ENCODE results near the gene GTF3C2.
"Not testable (repeated sequence)": the region's sequence is repeated elsewhere in the genome, so short reads cannot be mapped to it uniquely, and the experiment has no call there.

GTF3C2 gene

DNA sequence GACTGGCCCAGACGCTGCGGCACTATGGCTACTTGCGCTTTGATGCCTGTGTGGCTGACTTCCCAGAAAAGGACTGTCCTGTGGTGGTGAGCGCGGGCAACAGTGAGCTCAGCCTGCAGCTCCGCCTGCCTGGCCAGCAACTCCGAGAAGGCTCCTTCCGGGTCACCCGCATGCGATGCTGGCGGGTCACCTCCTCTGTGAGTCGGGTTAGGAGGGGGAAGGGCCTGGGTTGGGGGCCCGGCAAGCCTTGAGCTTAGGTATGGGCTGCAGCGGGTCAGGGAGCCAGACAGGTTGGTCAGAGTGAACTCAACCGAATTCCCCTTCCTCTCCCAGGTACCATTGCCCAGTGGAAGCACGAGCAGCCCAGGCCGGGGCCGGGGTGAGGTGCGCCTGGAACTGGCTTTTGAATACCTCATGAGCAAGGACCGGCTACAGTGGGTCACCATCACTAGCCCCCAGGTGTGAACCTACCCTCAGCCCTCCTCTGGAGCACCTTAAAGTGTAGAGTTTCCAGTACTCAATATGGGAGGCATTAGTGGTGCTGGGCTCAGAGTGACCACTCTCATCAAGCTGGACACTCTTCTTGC, 19.0 kb upstream of the GTF3C2 start:
- no peak overlapping the region for H3K4me3 ChIP-seq (ENCODE audit: low read depth, low read length)

DNA sequence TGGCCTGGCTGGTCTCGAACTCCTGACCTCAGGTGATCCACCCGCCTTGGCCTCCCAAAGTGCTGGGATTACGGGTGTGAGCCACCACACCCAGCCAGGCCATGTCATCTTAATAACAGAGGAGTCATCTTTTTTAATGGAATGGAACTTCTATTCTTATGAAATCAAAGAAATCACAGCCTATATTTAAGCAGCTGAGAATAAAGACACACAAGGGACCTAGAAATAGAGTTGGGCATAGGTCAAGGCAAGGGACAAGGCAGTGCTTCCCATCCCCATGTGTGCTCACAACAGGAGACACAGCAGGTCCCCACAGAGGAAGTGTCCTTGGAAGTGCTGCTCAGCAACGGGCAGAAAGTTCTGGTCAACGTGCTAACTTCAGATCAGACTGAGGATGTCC, 17.0 kb upstream of the GTF3C2 start:
- no peak overlapping the region for H3K4me3 ChIP-seq (ENCODE audit: low read depth, low read length)

DNA sequence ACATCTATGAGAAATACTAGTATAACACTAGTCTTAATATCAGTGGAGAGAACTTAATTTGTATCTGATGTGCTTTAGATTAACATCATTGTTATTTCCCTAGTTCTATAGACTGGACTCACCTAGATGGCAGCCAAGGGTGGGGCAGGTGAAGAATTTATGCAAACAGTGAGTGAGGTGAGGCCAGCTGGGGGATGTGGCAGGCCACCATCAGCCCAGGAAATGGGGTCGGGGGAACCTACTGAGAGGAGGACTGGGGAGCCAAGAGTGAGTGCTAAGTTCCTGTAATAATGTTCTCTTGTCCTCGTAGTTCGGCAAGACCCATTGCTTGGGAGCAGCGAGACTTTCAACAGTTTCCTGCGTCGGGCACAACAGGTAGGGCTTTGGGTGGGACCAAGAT, 16.4 kb upstream of the GTF3C2 start:
- no peak overlapping the region for H3K4me3 ChIP-seq (ENCODE audit: low read depth, low read length)

DNA sequence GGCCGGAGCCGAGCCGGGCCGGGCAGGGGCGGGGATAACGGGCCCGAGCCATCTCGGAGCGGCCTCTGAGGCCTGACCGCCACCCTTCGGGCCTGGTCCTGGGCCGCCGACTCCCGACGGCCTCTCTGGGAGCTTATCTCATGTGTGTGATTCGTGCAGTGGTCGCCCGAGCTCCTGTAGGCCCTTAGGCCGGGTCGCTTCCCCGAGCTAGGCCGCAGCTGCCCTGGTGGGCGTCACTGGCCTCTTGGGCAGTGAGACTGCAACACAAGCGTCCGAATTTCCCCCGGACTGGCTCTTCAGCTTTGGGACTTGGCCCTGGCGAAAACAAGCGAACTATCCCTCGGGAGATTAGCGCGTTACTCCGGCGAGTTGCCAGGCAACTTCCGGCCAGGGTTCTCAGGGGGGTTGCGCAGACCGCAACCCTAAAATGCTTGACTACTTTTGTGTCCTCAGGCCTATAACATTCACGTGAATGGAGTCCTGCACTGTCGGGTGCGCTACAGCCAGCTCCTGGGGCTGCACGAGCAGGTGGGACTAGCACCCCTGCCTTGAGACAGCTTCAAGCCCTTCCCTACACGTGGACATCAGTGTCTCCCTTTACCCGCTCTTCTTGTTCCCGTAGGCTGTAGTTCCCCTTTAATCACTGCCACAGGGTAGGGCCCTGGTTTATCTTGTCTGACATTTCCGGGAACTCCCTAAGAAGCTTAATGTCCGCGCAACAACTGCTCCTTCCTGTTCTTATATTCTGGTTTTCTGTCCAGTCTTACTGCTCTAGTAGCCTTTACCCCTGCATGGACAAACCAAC, 14.5 kb upstream of the GTF3C2 start:
- H3K4me3 ChIP-seq (ENCODE audit: low read depth, low read length): peak overlapping the region; percentile 97

DNA sequence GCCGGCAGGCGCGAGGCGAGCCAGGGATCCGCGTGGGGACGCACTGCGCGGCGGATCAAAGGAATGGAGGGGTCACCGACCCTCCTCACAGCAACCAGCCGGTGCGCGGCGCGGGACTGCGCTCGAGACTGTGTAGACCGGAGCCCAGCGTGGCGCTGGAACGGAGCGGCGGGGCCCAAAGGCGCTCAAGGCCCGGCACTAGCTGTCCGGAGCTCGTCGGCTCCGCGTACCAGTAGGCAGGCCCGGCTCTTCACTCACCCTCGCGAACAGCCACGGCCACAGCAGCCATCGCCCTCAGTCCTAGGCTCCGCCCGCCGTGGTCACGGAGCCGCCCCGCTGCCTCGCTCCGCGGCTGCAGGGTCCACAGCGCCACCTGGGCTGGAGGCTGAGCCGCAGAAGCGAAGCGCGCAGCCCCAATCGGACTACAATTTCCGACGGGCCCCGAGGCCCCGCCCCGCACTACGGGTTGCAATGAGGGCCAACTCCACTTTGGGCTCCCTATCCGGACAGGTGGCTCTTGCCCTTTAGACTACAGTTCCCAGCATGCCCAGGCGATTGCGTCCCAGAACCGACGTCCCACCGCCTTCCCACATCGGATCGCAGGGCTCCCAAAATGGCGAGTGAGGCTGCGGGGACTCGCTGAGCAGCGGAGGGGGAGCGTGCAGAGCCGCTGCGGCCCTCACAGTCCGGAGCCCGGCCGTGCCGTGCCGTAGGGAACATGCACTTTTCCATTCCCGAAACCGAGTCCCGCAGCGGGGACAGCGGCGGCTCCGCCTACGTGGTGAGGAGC, 13.7 kb upstream of the GTF3C2 start, which contains the start of the genes EIF2B4 and SNX17:
Gene EIF2B4, minus strand, starts transcription at position 313 of the 790 bp plus-strand sequence. Its CDS starts 24 bp downstream, at position 289.
Gene SNX17, plus strand, starts transcription at position 591 of the 790 bp plus-strand sequence. Its CDS starts 128 bp downstream, at position 719.
- peak within 1 kb of the TSS; percentile 97 for H3K4me3 ChIP-seq (ENCODE audit: low read depth, low read length)

DNA sequence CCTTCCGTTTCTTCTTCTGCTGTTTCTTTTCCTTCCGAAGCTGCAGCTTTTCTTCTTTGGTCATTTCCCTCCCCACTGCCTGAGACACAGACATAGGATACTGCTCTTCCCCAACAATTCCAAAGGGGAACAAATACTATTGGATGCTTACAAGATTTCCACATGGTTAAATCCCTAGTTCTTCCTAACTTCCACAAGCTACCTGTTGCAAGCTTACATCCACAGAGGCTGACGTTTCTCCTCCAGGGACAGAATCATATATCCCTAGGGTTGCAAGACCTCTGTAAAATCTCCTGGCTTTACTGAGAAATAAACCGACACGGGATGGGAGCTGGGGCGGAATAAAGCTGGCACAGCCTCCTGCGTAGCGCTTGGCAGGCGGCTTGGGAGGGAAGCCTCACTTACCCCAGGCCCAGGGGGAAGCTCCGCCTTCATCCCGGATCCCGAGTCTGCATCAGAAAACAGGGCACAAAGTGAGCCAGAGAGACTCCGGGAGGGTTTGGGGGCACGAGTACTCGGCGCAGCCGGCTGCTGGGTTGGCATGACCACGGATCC, 13.0 kb upstream of the GTF3C2 start:
- peak overlapping the region; percentile 97 for H3K4me3 ChIP-seq (ENCODE audit: low read depth, low read length)

DNA sequence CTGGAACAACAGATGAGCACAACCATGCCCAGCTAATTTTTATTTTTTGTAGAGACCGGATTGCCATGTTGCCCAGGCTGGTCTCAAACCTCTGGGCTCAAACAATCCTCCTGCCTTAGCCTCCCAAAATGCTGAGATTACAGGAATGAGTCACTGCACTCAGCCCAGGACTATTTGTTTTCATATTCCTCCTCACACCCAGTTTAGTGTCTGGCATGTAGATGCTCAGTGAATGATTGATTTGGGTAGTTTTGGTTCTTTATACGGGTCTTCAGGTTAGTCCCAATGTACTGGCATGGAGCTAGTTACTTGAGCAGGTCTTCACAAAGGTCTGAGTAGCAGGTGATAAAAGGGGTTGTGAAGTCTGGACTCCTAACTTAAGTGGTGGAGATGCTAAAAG, 7.4 kb upstream of the GTF3C2 start:
- no peak overlapping the region for H3K4me3 ChIP-seq (ENCODE audit: low read depth, low read length)

DNA sequence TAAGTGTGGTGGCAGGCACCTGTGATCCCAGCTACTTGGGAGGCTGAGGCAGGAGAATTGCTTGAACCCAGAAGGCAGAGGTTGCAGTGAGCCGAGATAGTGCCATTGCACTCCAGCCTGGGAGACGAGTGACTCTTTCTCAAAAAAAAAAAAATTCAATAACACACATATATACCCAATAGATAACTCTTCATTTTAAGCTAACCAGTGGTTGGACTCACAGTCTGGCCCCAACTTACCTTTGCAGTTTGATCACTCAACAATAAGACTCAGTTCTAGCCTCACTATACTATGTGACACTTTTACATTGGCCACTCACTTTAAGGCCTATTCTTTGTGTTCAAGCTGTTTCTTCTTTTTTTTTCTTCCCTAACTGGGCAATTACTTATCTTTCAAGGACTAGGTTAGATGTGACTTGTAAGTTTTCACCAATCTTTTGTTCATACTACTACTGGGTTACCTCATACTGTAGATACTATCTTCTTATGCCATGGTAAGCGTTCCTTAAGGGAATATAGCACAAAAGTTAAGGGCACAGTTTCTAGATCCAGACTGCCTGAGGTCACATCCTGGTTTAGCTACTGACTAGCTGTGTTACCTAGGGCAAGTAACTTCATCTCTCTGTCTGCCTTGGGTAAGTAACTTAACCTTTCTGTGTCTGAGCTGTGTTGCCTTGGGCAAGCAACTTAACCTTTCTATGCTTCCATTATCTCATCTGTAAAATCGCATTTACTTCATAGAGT, 6.3 kb upstream of the GTF3C2 start:
- H3K4me3 ChIP-seq (ENCODE audit: low read depth, low read length): no peak overlapping the region

DNA sequence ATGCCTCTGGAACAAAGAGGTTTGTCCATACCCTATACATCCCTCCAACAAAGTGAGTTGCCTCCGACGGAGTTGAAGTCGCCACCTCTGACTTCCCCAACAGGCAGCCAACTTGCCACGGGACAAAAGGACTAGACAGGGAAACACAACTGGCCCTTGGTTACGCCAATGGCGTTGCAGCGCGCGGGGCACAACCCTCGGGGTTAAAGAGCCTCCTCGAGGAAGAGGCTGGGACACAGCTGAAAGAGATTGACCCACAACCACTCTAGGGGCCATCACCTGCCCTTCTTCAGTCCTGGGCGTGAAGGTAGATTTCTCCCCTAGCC, 545 bp downstream of the GTF3C2 start:
- H3K4me3 ChIP-seq (ENCODE audit: low read depth, low read length): peak overlapping the region; percentile 99

DNA sequence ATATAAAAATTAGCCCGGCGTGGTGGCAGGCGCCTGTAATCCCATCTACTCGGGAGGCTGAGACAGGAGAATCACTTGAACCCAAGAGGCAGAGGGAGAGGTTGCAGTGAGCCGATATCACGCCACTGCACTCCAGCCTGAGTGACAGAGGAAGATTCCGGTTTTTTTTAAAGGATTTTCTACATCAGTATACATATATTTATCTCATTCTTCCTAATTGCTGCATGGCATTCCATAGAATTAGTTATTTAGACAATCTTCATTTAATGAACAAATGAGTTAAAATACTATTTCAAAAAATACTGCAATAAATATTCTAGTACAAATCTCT, 2.0 kb downstream of the GTF3C2 start:
- H3K4me3 ChIP-seq (ENCODE audit: low read depth, low read length): no peak overlapping the region

DNA sequence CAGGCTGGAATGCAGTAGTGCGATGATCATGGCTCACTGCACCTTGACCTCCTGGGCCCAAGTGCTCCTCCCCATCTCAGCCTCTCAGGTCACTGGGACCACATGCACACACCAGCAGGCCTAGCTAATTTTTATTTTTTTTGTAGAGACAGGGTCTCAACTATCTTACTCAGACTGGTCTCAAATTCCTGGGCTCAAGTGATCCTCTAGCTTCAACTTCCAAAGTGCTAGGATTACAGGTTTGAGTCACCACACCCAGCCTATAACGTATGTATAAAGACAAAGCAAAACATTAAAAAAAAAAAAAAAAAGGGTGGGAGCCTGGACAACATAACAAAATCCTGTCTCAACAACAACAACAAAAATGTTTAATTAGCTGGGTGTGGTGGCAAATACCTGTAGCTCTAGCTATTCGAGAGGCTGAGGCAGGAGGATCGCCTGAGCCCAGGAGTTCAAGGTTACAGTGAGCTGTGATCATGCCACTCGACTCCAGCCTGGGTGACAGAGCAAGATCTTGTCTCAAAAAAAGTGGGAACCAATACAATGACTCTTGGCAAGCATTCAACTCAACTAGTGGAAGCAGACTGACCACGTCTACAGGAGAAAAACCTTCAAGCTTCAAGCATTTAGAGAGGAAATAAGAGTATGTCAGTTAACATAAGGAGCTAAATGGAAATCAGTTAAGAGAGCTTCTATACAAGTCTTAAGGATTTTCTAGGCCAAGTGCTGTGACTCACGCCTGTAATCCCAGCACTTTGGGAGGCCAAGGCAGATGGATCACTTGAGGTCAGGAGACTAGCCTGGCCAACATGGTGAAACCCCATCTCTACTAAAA, 2.6 kb downstream of the GTF3C2 start:
- H3K4me3 ChIP-seq (ENCODE audit: low read depth, low read length): no peak overlapping the region

DNA sequence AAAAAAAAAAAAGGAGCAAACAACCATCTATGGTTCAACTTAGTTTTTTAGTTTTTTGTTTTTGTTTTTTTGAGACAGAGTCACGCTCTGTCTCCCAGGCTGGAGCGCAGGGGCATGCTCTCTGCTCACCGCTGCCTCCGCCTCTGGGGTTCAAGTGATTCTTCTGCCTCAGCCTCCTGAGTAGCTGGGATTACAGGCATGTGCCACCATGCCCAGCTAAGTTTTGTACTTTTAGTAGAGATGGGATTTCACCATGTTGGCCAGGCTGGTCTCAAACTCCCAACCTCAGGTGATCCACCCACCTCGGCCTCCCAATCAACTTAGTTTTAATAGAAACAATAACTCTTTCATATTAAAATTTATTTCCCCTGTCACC, 3.2 kb downstream of the GTF3C2 start:
- H3K4me3 ChIP-seq (ENCODE audit: low read depth, low read length): not testable (repeated sequence)

DNA sequence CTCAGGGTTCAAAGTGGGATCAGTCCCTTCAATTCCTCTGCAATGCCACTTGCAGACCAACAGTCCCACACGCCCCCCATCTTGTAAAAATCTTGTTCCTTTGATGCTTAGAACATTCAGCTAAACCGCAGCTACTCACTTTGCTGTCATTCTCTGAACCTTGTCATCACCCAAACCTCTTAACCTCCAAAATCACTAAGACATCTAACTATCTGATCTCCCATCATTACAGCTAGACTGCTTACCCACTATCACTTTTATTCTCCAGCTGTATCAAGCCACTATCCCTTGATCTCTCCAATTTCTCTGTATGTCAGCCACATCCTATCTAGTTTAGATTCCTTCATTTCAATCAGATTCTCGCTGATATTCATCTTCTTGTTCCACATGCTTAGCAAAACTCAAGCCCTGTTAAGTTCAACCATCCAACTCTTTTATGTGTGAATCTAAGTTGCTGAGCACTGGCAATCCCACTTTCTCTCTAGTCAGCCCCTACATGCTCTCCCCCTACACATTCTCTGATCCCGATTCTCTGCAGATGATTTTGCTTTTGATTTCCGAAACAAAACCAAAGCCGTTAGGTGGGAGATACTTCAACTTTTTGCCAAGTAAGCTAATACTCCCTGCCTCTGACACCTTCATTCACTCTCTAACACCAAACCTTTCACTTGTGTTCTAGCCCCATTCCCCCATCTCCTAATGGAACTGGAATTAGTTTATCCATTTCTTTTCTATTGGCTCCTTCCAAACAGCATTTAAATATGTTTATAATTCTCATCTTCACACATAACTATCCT, 4.6 kb downstream of the GTF3C2 start:
- H3K4me3 ChIP-seq (ENCODE audit: low read depth, low read length): no peak overlapping the region

DNA sequence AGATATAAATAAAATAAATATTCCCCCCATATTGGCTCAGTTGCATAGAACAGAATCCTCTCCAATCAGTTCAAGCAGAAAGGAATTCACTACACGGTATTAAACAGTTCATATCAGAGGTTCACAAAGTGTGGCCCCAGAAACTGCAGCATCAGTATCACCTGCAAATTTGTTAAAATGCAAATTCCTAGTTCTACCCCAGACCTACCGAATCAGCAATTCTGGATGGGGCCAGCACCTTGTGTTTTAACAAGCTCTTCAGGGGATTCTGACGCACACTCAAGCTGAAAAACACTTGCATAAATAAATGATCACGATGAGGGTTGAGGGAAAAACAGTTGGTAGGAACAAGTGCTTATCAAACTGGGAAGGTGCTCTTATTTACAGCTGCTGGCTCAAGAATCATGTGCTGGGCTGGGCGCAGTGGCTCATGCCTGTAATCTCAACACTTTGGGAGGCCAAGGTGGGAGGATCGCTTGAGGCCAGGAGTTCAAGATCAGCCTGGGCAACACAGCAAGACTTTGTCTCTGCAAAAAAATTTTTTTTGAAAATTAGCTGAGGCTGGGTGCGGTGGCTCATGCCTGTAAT, 6.4 kb downstream of the GTF3C2 start:
- H3K4me3 ChIP-seq (ENCODE audit: low read depth, low read length): no peak overlapping the region

DNA sequence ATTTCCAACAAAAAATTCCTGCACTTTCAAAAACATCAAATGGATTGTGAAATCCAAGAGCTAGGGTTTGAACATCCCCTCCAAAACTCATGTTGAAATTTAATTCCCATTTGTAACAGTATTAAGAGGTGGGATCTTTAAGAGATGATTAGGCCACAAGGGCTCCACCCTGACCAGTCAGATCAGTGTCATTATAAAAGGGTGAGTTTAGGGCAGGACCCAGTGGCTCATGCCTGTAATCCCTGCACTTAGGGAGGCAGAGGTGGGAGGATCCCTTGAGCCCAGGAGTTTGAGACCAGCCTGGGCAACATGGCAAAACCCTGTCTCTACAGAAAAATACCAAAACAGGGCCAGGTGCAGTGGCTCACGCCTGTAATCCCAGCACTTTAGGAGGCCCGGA, 8.9 kb downstream of the GTF3C2 start:
- no peak overlapping the region for H3K4me3 ChIP-seq (ENCODE audit: low read depth, low read length)

DNA sequence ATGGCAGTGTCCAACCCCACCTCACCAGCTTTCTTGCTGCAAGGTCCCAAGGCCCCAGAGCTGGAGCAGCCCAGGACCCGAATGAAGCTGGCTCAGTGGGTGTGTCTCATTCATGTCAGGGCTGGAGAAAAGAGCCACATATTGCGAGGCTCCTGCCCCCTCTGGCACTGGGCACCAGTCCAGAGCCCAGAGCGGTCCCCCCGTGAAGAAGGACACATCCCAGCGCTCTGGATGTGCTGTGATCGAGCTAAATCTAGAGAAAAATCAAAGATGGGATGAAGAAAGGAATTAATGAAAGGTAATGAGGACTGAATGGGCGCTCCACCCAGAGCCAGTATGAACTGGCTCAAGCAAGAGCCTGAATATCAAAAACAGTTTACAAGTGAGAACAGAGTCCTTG, 20.4 kb downstream of the GTF3C2 start:
- H3K4me3 ChIP-seq (ENCODE audit: low read depth, low read length): no peak overlapping the region

DNA sequence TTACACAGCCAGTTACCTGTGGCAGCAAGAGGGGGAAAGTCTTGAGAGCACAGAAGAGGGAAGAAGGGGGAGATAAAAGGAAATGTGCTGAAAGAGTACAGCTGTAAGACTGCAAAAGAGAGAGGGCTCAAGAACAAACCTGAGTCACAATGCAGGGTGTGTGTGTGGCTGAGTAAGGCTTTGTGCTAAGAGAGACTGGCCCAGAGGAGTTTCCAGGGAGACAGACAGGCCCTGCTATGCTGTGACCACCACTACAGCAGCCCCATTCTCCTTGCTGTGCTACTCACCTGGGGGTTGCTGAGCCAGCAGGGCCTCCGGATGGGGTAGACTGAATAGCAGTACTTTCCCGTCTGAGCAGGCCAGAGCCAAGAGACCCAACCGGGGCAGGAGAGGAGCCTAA, 21.3 kb downstream of the GTF3C2 start:
- no peak overlapping the region for H3K4me3 ChIP-seq (ENCODE audit: low read depth, low read length)

DNA sequence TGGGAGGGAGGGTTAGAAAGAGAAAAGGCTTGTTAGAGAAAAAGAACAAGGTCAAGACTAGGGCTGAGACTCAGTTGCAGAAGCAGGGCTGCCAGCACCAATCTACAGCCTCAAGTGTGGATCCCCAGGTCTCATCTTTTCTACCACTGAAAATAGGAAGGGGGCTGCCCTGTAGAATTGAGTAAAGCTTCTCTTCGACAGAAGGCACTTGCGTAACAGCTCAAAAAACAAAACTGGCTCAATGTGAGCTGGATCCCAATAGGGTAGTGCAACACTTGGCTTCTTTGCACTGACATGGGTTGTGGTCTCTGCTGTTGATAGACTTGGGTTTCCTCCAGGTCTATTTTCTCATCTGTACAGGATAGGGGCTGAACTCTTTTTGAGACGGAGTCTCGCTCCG, 31.8 kb downstream of the GTF3C2 start:
- H3K4me3 ChIP-seq (ENCODE audit: low read depth, low read length): no peak overlapping the region

Data from iPS-11a (cell line).